HG03066 (cell line): ENCODE results near the gene KIF25.

Source experiments
- ATAC-seq: cut with Tn5 transposase; IDR thresholded peaks from one replicate; pipeline ENCODE4 v1.9.1; 2021; ENCODE audit warnings: low read depth; ENCODE audit not compliant: unreplicated experiment

The KIF25 gene

DNA sequence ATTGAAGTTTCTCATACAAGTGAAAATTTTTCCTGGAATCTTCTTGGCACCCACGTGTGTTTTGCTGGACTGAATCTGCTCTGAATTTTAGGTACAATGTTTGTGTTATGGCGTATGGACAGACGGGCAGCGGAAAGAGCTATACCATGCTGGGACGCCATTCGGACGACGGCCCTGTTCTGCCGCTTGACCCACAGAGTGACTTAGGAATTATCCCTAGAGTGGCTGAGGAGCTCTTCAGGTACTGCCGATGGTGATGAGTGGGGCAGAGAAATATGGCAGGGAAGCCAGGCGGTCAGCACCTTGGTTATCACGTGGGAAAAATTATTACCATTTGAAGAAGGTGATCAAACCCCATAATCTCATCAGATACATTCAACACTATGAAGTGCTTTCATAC, 36.3 kb downstream of the KIF25 start:
- ATAC-seq = no peak

DNA sequence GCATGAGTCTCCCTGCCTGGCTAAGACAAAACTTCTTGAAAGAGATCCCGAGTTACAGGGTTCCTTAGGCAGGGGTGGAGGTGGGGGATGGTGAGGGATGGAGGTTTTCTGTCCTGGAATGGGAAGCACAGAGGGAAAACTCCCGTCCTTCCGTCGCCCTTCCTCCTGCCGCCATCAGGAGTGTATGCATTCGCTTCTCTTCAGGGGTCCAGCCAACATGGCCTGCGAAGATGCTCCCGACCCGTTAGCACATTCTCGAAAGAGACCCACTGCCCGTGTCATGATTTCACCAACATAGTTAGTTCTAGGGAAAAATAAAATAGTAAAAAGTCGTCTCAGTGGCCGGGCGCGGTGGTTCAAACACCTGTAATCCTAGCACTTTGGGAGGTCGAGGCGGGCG, 37.1 kb downstream of the KIF25 start:
- no peak for ATAC-seq

DNA sequence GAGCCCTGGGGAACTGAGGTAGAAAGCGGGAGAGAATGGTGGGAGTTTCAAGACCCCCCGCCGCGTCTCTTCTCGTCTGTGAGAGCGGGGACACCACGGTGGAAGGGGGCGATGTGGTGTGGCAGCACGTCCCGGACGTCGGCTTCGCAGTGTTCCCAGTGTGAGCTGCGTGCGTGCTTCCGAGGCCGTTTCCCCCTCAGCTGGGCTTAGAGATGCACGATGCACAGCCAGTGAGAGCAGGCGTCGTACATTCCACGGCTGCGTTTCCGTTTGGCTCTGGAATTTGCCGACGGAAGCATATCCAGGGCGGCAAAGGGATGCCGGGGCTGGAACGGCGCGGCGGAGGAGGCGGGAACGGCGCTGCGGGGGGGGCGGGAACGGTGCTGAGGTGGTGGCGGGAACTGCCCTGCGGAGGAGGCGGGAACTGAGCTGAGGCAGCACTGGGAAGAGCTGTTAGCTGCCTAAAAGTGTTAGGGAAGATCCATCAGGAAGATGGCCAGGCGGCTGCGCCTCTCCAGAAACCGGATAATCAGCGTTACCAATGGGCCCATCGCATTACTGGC, 37.7 kb downstream of the KIF25 start:
- no peak for ATAC-seq

DNA sequence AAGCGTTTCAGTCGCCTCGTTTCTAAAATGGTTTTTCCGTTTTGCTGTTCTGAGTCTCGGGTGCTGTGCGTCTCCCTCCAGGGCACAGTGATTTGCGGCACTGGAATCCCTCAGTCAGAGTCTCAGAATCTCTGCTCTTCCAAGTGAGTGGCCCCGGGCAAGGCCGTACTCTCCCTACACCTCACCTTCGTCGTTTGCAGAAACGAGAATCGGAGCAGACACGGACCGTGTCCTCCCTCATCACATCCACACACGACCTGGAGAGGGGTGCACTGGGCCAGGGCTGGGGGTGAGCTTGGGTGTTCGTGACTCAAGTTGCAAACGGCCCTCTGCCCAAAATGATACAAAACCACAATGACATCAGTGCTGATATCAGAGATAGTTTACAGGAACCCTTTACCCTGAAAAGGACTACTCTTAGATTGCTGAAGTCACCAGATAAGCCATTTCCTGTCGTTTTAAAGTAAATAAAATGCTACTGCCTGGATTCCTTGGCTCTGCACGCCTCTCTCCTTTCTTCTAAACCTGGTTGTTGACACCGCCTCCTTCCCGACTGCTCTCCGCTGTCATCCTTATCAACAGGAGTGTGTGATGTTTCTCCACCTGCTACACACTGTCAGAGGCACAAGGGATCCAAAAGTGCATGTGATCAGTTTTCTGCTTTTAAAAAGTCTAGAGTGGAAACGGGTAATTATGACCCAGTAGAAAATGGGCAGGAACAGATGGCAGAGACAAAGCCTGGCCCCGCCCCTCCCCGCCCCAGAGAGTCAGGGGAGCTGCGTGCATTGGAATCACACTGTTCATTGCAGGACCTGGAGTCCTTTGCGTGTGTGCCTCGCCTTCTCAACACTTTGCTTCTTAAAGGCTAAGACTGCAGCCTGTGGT, 38.4 kb downstream of the KIF25 start:
- ATAC-seq = no peak

DNA sequence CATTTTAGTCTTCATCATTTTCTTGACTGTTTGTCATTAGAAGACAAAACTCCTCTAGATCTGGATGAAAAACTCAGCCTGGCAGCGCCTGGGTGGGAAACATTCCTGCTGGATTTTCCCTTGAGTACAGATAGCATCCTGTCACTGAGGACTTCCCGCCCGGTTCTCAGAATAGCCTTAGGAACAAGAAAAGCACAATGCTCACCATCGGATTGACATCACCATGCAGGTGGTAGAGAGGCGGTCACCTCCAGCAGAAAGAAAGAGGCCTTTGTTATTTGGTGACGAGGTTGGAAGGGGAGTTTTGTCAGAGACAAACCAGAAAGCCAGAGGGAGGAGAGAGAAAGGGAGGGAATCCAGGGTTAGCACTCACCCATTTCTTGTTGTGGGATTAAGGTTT, 39.8 kb downstream of the KIF25 start:
- ATAC-seq = no peak

DNA sequence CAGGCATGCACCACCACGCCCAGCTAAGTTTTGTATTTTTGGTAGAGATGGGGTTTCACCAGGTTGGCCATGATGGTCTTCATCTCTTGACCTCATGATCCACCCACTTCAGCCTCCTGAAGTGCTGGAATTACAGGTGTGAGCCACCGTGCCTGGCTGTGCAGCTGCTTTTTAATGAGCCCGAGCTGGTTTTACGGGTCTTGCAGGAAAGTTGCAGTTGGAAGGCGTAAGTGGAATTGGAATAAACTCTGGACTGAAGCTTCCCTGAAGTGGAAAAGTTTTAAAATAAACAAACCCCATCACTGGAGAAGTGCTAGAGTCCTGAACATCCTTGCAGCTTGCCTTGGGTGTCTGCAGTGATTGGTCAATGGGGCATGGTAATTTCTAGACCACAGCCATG, 40.4 kb downstream of the KIF25 start:
- no peak for ATAC-seq

DNA sequence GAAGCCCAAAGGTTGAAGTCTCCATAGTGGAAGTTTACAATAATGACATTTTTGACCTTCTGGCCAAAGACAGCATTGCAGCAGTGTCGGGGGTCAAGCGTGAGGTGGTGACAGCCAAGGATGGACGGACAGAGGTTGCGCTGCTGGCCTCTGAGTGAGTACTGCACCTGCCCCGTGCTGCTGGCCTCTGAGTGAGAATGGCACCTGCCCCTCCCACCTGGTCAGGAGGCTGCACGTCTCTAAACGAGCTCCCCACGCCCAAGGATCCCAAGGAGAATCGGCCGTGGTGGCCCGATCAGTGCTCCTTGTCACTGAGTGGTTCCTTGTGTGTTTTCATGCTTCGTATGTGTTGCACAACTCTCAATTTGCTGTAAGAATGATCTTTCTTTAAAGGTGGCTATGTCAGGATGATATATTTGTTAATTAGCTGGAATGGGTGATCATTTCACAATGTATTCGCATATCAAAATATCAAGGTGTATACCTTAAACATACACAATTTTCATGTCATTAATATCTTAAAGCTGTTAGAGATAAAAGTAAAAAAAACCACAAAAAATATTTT, 41.2 kb downstream of the KIF25 start:
- no peak for ATAC-seq

DNA sequence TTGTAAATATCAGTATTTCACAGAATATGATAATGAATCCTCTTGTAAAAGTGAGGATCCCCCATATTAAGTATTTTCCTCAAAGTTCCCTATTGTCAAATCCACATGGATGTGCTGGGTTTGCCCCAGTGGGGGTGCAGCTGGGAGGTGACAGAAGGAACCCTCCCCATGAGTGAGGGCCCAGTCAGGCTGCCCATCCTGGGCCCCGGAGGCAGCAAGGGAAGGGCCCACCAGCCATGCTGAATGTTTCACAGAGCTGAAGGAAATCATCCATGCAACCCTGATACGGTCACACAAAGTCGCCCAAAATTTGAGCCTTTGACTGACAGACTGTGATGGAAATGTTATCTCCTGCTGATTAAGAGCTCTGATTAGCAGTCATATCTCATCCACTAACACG, 41.8 kb downstream of the KIF25 start:
- no peak for ATAC-seq

DNA sequence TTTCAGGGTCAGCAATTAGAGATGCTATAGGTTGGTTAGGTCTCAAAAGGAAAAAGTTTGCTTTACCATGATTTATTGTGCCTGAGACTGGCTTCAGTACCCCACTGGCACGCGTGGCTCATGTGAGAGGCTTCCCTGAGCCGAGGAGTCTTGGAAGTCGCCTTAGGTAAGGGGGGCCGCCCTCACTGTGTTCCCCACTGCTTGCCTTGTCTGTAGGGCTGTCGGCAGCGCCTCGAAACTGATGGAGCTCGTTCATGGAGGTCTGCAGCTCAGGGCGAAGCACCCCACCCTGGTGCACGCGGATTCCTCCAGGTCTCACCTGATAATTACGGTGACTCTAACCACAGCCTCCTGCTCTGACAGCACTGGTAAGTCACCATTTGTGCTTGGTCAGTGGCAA, 42.4 kb downstream of the KIF25 start:
- no peak for ATAC-seq

DNA sequence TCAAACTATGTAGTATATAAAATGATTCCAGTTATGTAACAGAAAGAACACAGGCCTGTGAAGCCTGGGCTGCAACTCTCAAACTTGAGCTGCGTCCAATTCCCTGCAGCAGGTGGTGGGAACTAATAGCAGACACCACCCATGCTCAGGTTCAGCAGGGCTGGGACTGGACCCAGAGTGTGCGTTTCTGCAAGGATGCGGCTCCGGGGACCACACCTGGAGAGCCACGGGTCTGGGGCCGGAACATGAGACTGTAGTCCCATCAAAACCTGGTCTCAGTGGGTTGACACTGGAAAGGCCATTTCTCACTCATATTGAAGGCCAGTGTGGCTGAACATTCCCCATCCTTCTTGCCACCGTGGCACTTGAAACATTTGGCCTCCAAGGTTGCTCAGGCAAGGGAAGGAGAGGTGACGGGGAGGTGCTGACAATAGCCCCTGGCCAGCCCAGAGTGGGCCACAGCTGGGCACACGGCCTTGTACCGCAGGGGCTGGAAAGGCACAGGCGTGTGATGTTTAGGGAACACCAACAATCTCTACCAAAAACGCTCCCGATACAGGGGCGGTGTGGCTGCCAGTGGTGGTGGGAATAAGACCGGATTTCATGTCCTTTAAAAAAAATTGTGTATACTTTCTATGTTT, 43.5 kb downstream of the KIF25 start:
- no peak for ATAC-seq

DNA sequence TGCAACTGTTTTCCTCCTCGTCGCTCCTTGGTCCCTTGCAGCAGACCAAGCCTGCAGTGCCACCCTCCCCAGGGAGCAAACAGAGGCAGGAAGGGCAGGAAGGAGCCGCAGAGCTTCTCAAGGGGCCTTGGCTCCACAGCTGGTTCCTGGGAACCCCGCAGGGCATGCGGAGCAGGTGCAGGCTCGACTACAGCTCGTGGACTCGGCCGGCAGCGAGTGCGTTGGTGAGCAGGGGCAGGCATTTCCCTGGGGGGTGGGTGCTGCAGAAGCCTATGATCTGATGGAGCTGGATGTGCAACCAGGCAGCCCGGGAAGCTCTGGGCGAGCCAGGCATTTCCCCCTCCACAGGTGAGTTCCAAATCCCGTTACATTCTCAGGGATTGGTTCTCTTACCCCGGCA, 44.5 kb downstream of the KIF25 start:
- no peak for ATAC-seq

DNA sequence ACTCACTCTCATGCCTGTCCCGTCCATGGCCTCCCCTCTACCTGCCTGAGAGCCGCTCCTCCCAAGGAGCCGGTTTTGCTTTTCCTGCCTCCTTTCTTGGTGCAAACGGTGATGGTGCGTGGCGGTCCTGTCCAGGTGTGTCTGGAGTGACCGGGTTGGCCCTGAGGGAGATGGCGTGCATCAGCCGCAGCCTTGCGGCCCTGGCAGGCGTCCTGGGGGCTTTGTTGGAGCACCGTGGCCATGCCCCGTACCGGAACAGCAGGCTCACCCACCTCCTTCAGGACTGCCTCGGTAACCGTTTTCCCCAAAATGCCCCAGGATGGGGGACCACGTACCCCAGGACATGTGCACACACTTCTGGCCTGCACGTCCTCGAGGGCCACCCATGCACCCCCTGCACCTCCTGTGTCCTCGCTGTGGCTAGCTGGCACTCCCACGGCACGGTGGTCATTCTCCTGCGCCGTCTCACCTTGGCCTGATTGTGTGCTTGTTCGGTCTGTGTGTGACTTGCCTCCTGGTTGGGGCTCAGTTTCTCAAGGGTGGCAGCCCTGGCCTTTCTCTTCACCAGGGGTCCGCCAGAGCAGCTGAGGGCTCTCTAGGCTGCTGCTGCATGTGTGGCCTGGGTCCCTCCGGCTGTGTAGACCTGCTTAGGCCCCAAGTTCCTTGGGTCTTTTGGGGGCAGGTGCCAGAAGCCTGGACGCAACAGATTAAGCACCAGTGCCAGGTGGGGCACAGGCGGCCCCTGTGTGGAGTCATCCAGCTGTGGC, 45.1 kb downstream of the KIF25 start:
- no peak for ATAC-seq

DNA sequence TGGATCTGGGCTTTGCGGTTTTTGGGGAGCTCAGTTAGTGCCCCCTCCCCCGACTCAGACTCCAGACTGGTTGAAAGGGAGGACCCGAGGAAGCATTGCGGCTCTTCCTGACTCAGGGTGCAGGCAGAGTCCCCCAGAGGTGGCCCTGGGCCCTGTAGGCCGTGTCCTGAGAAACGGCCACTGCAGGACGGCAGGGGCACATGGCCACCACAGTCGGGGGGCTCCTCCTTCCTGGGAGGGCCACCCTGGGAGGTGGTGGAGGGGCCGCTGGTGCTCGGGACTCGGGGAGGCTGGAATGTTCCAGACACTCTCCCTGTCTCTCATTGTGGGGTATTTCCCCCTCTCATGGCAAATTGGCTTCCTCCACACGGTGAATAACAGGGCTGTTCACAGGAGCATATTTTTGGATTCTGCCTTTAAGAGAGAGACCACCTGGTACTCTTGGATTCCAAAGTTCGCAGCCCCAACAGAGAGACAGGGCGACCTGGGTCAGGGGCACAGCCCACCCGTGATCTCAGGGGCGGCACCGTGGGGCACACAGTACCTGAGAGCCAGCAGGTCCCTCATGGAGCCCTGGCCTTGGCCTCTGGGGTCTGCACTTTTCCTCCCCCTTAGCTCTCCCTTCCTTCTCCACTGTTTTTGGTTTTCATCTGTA, 45.8 kb downstream of the KIF25 start:
- ATAC-seq = no peak

DNA sequence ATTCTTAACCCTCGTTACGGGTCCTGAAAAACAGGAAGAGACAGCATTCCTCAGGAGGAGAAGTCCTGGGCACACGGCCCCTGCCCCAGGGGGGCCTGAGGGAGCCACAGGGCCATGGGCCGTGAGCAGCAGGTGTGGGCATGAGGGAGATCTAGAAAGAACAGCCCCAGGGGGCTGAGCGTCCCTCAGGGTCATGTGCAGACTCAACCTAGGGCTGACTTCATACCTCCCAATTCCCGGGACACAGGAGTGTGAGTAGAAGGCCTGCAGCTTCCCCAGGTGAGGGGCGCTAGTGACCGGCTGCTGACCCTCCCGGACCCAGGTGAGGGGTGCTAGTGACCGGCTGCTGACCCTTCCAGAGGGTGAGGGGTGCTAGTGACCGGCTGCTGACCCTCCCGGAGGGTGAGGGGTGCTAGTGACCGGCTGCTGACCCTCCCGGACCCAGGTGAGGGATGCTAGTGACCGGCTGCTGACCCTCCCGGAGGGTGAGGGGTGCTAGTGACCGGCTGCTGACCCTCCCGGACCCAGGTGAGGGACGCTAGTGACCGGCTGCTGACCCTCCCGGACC, 46.5 kb downstream of the KIF25 start:
- ATAC-seq = no peak

DNA sequence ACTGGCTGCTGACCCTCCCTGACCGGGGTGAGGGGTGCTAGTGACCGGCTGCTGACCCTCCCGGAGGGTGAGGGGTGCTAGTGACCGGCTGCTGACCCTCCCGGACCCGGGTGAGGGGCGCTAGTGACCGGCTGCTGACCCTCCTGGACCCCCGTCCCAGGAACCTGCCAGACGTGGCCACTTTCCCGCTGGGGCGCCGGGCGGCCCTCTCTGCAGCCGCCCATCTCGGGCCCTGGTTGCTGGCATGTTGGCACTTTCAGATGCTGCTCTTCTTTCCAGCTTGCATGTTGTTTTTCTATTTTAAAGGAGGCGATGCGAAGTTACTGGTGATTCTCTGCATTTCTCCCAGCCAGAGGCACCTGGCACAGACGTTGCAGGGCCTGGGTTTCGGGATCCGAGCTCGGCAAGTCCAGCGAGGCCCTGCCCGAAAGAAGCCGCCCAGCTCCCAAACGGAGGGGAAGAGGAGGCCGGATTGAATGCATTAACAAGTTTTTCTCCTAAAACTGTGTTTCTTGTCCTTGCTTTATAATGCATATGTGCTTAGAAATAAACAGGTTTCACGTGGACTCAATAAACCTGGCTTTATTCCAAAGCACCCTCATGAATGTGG, 47.2 kb downstream of the KIF25 start:
- no peak for ATAC-seq

DNA sequence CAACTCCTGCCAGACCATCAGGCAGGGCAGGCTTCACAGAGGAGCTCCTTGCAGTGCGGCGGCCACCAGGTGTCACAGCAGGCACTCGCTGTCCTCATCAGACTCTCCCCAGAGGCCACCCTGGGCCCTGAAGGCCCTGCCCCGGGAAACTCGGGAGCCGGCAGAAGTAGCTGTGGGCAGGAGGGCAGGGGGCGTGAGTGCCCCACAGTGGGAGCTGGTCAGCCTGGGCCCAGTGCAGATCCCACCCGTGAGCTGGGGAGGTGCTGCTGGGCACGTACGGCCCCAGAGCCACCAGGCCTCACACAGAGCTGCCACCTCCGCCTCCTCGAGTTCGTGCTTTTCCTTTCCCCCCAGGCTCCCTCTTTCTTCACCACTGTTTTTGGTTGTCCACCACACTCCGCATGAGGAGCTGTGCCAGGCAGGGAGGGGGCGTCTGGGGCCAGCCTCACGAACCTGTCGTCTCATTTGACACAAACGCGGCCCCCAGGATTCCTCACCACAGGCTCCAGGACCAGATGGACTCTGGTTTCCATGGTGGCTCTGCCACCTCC, 47.7 kb downstream of the KIF25 start:
- ATAC-seq = no peak

DNA sequence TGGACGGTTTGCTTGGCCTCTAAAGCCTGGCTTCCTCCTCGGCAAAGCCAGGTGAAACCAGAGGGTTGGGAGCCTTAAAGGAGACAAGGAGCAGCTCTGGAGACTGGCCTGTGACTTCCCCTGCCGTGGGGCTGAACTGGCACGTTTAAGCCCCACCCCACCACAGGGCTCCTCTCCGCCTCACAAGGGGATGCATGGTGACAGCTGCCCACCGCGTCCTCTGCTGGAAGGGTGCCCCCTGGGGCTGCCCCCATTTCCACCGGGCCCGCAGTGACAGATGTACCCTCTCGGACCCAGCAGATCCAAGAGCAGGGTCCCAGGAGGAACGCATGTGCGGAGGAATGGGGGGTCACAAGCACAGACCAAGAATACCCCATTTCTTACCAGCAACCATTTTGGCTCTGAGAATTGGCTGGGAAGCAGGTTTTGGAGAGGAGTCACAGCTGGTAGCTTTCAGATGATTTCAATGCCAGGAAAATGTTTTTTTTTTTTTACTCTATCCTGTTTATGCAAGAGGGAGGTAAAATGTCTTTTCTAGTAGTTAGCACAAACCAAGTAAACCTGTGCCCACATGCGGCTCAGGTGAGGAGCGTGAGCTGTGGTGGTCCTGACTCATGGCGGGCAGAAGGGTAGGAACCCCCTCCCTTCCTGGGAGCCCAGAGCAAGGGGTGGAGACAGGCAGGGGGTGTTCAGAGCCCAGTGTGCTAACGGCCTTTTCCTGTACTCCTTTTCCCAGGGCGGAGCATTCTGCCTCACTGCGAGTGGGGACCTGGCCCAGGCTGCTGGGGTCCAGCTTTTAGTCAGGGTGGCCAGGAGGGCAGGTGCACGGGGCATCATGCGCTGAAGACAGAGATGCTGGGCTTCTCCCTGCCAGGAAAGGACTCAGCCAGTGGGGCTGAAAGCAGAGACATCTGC, 48.5 kb downstream of the KIF25 start:
- ATAC-seq = no peak

DNA sequence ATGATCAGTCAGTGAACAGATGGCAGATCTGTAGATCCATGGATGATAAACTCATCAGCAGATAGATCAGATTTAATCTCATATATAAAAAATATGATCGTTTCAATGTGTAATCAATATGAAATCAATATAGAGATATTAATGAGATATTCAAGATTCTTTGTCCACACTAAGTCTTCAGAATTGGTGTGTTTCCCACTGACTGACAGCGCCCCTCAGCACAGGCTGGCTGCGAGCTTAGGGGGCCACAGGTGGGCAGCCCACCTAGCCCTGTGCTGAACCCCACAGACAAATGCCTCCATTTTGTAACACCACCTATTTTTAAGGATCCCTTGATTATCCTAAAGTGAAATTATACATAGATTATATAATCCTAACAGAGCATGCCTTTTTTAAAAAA, 49.2 kb downstream of the KIF25 start:
- ATAC-seq = no peak
